Calu3 (cell line): ENCODE results near the gene FOXM1. TPM values are rescaled to one million over a fixed set of nuclear protein-coding genes. Genes with fewer than 3 reads are reported as not detected.

Source experiments
- BruUV-seq: library from RNA; stranded (reverse); fragments of 400-500 nt; replicated peaks from 2 replicates; lab custom pipeline; 2021; lab: Mats Ljungman, UMichigan
- CTCF ChIA-PET: fragments of 300-600 bp; sonication (Branson Sonifier 250); formaldehyde crosslinking; loops from one replicate; lab custom pipeline; 2022; ENCODE audit warnings: antibody characterized with exemption; lab: Charles Lee
- DNase-seq: peaks from one replicate; pipeline ENCODE4 v3.0.0; 2022
- H3K27ac Mint-ChIP-seq: one replicate; pipeline ENCODE4 v1.8.0; 2022; ENCODE audit warnings: mixed read lengths; ENCODE audit not compliant: unreplicated experiment
- H3K27me3 Mint-ChIP-seq: one replicate; pipeline ENCODE4 v1.8.0; 2022; ENCODE audit warnings: mixed read lengths; ENCODE audit not compliant: unreplicated experiment
- H3K36me3 Mint-ChIP-seq: one replicate; pipeline ENCODE4 v1.8.0; 2022; ENCODE audit warnings: mild to moderate bottlenecking, moderate library complexity, mixed read lengths; ENCODE audit not compliant: insufficient read depth, unreplicated experiment
- H3K4me1 Mint-ChIP-seq: one replicate; pipeline ENCODE4 v1.8.0; 2022; ENCODE audit warnings: mild to moderate bottlenecking, low read depth, mixed read lengths; ENCODE audit not compliant: unreplicated experiment
- H3K4me3 Mint-ChIP-seq: one replicate; pipeline ENCODE4 v1.8.0; 2022; ENCODE audit warnings: mild to moderate bottlenecking, low read depth, moderate library complexity, mixed read lengths; ENCODE audit not compliant: unreplicated experiment
- H3K9me3 Mint-ChIP-seq: one replicate; pipeline ENCODE4 v1.8.0; 2022; ENCODE audit warnings: low read depth, mixed read lengths; ENCODE audit not compliant: unreplicated experiment
- CTCF ChIP-seq: fragments of 200-600 bp; IDR thresholded peaks from one replicate; pipeline ENCODE4 v1.8.0; 2022; ENCODE audit warnings: antibody characterized with exemption; ENCODE audit not compliant: unreplicated experiment
- intact Hi-C: fragments of 100-400 bp; cut with micrococcal nuclease; formaldehyde crosslinking; loops from one replicate; pipeline ENCODE4 v1.10.0; 2022; ENCODE audit not compliant: unreplicated experiment
- total RNA-seq: library from RNA; stranded (reverse); gene quantifications from 2 replicates; pipeline ENCODE4 v1.2.3, GENCODE V29; 2022

FOXM1 gene
- total RNA-seq, 1 experiment from 2014 or later, result 103 TPM

GRCh38 chr12:2891240-2892053 is 14.5 kb upstream of the FOXM1 start:
- Mint-ChIP-seq H3K4me1 (peaks cover 21% of the 10 kb centered on the region), H3K9me3 (no peaks in the 10 kb centered on the region), H3K27me3 (no peaks in the 10 kb centered on the region), H3K27ac (peak overlapping the region; percentile 95), H3K36me3 (peaks cover 43% of the 10 kb centered on the region), H3K4me3 (peak overlapping the region; percentile 93)
- CTCF ChIA-PET, result interaction anchor here (1.0 kb wide), 1 partner anchor 53 kb away, joined by 3 read pairs; no protein-coding TSS in a partner anchor
- peak; percentile 41 for DNase-seq
- BruUV-seq, result TSS peak; percentile 28
- intact Hi-C loops, result loop anchor here (10.0 kb wide), 2 partner anchors 53 to 153 kb away; no protein-coding TSS in a partner anchor
- no peak for TF ChIP-seq CTCF

GRCh38 chr12:2890388-2891239 is 13.6 kb upstream of the FOXM1 start, which contains the start of gene TULP3:
TSS of gene TULP3 (plus strand) at chr12:2890891. CDS start at chr12:2890948, 57 bp downstream.
- Mint-ChIP-seq H3K27ac (peak within 1 kb of the TSS; percentile 95), H3K36me3 (peaks cover 49% of the 10 kb centered on the region), H3K9me3 (no peaks in the 10 kb centered on the region), H3K4me1 (peaks cover 21% of the 10 kb centered on the region), H3K4me3 (peak within 1 kb of the TSS; percentile 93), H3K27me3 (no peaks in the 10 kb centered on the region)
- peak; percentile 98 for DNase-seq
- no peak for TF ChIP-seq CTCF
- TSS peak; percentile 80 for BruUV-seq
- intact Hi-C loops, result loop anchor here (10.0 kb wide), 2 partner anchors 54 to 154 kb away; no protein-coding TSS in a partner anchor
- CTCF ChIA-PET, result interaction anchor here (0.8 to 1.4 kb wide), 5 partner anchors 13 to 54 kb away, joined by 3 to 8 read pairs (median 3); partner anchors contain the start of genes FOXM1 and RHNO1

GRCh38 chr12:2890001-2890387 is 13.0 kb upstream of the FOXM1 start:
- peaks cover 23% of the 10 kb centered on the region for H3K4me1 Mint-ChIP-seq
- peak overlapping the region; percentile 93 for H3K4me3 Mint-ChIP-seq
- intact Hi-C loops, result loop anchor here (10.0 kb wide), 2 partner anchors 55 to 155 kb away; no protein-coding TSS in a partner anchor
- BruUV-seq, result no TSS peak
- no peaks in the 10 kb centered on the region for H3K27me3 Mint-ChIP-seq
- H3K36me3 Mint-ChIP-seq, result peaks cover 53% of the 10 kb centered on the region
- CTCF ChIA-PET, result interaction anchor here (0.8 to 1.4 kb wide), 4 partner anchors 13 to 36 kb away, joined by 3 to 8 read pairs (median 3); partner anchors contain the start of genes FOXM1 and RHNO1
- peak overlapping the region; percentile 95 for H3K27ac Mint-ChIP-seq
- no peaks in the 10 kb centered on the region for H3K9me3 Mint-ChIP-seq
- no peak for DNase-seq
- no peak for TF ChIP-seq CTCF
